ENCODE results near the gene SARDH.

Gene SARDH

DNA sequence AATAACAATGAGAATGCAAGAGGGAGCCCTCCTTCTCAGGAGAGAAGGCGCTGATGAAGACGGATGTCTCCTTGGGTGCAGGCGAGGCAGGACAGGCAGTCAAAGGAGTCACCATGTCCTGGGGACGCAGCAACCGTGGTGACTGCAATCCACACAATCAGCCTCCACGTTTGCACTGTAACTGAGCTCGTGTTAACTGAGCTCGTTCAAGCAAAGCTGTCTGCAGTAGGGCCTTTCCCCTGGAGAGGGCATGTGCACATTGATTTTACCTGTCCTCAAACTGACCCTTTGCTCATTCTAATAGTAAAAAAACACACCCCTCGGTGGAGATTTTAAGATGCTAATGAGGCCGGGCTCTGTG lies 2.8 kb downstream of the SARDH start:
- Histone ChIP-seq H3K27ac (no peak overlapping the region), H3K4me1 (ENCODE audit: low read depth, poor library complexity, severe bottlenecking) (no peaks in the 10 kb centered on the region), H3K4me3 (IDR thresholded peaks at IDR 0.05; ENCODE audit: insufficient read depth, low read depth, low read length) (no peak overlapping the region), H3K79me2 (ENCODE audit: insufficient read depth, low read depth) (no peaks in the 10 kb centered on the region), H4K20me1 (ENCODE audit: insufficient read depth) (no peaks in the 10 kb centered on the region), H3K9ac (no peak overlapping the region), H2AFZ (ENCODE audit: low read depth) (no peak overlapping the region), H3K27me3 (ENCODE audit: insufficient read depth, low read depth) (peaks cover 65% of the 10 kb centered on the region), H3K36me3 (ENCODE audit: insufficient read depth) (no peaks in the 10 kb centered on the region), H3K4me2 (no peak overlapping the region)
- no peak for TF ChIP-seq CTCF (conservative IDR thresholded peaks at IDR 0.05; ENCODE audit: low read depth, low read length)

DNA sequence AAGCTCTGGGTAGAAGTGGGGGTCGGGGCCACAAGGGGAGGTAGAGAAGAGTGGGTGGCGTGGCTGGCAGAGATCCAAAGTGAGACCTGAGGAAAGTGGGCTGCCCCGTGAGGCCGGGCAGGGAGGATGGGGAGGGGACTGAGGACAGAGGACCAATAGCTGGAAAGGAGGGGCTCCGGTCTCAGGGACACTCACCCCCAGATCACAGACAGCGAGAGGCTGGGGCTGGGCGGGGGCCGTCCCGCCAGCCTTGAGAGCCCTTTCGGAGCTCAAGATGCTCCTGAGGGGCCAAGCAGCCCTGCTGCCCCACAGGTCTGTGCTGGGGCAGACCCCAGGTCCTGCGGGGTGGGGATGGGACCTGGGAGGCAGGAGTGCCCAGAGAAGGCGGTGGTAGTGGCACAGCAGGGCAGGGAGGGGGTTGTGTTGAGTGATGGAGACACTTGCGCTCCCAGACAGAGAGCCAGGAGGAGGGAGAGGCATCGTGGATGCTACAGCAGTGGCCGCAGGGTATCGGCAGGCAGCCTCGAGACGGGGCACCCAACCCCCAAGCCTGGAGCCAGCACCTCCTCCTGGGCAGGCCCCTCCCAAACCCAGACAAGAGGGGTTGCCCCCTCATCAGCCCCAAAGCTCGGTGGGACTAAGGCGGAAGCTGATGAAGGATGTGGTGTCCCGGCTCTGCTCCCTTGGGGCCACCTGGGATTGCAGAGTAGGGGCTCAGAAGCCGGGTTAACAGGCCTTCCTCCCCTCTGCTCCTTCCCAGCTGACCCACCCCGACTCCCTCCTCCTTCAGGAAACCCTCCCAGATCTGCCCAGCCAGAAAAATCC lies 3.4 kb downstream of the SARDH start:
- Histone ChIP-seq H3K36me3 (ENCODE audit: insufficient read depth) (no peaks in the 10 kb centered on the region), H3K4me3 (IDR thresholded peaks at IDR 0.05; ENCODE audit: insufficient read depth, low read depth, low read length) (no peak overlapping the region), H3K79me2 (ENCODE audit: insufficient read depth, low read depth) (no peaks in the 10 kb centered on the region), H3K4me2 (no peak overlapping the region), H4K20me1 (ENCODE audit: insufficient read depth) (no peaks in the 10 kb centered on the region), H3K27me3 (ENCODE audit: insufficient read depth, low read depth) (peaks cover 62% of the 10 kb centered on the region), H2AFZ (ENCODE audit: low read depth) (no peak overlapping the region), H3K9ac (no peak overlapping the region), H3K4me1 (ENCODE audit: low read depth, poor library complexity, severe bottlenecking) (no peaks in the 10 kb centered on the region), H3K27ac (no peak overlapping the region)
- TF ChIP-seq CTCF (conservative IDR thresholded peaks at IDR 0.05; ENCODE audit: low read depth, low read length): no peak

DNA sequence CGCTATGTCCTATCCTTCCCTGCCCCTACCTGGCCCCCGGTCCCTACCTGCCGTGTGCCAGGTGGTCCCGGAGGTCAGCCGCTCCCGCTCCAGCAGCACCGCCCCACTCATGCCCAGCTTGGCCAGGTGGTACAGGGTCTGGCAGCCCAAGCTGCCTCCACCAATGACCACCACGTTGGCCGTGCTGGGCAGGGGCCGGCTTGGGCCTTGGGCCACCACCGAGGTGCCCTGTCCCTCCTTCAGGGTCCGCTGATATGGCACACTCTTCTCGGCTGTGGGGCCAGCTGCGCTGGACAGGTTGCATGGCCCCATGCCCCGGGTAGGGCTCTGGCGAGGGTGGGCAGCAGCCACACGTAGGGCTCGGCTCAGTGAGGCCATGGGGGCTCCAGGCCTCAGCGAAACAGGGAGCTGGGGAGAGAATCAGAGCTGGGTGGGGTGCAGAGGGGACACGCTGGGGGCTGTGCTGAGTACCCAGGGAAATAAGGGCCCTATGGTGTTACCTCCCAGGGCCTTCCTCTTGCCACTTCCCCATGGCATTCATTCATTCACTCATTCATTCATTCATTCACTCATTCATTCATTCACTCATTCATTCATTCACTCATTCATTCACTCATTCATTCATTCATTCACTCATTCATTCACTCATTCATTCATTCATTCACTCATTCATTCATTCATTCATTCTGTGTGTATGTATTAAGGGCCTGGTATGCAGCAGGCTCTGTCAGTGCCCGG lies 4.2 kb downstream of the SARDH start:
- Histone ChIP-seq H2AFZ (ENCODE audit: low read depth) (no peak overlapping the region), H3K4me2 (no peak overlapping the region), H3K27me3 (ENCODE audit: insufficient read depth, low read depth) (peaks cover 61% of the 10 kb centered on the region), H3K4me3 (IDR thresholded peaks at IDR 0.05; ENCODE audit: insufficient read depth, low read depth, low read length) (no peak overlapping the region), H3K79me2 (ENCODE audit: insufficient read depth, low read depth) (no peaks in the 10 kb centered on the region), H3K4me1 (ENCODE audit: low read depth, poor library complexity, severe bottlenecking) (no peaks in the 10 kb centered on the region), H4K20me1 (ENCODE audit: insufficient read depth) (no peaks in the 10 kb centered on the region), H3K36me3 (ENCODE audit: insufficient read depth) (no peaks in the 10 kb centered on the region), H3K27ac (no peak overlapping the region), H3K9ac (no peak overlapping the region)
- no peak for TF ChIP-seq CTCF (conservative IDR thresholded peaks at IDR 0.05; ENCODE audit: low read depth, low read length)

DNA sequence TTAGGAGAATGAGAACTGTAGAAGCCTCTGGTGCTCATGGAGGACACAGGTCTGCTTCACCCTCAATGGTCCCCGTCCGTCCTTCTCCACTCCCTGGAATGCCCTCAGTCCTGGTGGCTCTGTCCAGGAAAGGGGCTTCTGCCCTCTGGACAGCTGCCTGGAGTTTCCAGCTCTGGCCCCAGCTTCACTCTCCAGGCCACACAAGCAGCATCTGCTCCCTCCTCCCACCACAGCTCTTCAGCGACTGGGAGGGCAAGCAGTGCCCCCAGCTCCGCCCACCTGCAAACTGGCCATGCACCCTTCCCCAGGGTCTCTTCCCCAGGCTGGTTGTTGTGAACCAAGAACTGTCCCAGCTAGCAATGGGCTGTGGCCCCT lies 4.7 kb downstream of the SARDH start:
- H3K4me1 ChIP-seq (ENCODE audit: low read depth, poor library complexity, severe bottlenecking): no peaks in the 10 kb centered on the region
- no peak overlapping the region for H3K4me3 ChIP-seq (IDR thresholded peaks at IDR 0.05; ENCODE audit: insufficient read depth, low read depth, low read length)
- no peak overlapping the region for H3K27ac ChIP-seq
- H3K27me3 ChIP-seq (ENCODE audit: insufficient read depth, low read depth): peaks cover 58% of the 10 kb centered on the region
- H2AFZ ChIP-seq (ENCODE audit: low read depth): no peak overlapping the region
- no peaks in the 10 kb centered on the region for H3K79me2 ChIP-seq (ENCODE audit: insufficient read depth, low read depth)
- H3K4me2 ChIP-seq: no peak overlapping the region
- H4K20me1 ChIP-seq (ENCODE audit: insufficient read depth): no peaks in the 10 kb centered on the region
- no peaks in the 10 kb centered on the region for H3K36me3 ChIP-seq (ENCODE audit: insufficient read depth)
- TF ChIP-seq CTCF (conservative IDR thresholded peaks at IDR 0.05; ENCODE audit: low read depth, low read length): no peak
- H3K9ac ChIP-seq: no peak overlapping the region

All from KMS-11 (cell line).